Posterior cingulate gyrus (tissue), 11 donors: ENCODE results near the gene POLR2J.
"Not testable (repeated sequence)": the region's sequence is repeated elsewhere in the genome, so short reads cannot be mapped to it uniquely, and the experiment has no call there.

Experiments
- DNase-seq, 10 donors: peaks; one replicate each; pipeline versions ENCODE4 v3.0.0 to v3.0.0-alpha.2; 2020 to 2021; ENCODE audit warnings: mixed read lengths in 3 of 10
- intact Hi-C: fragments of 100-400 bp; cut with DNase I; formaldehyde crosslinking; loops from one replicate; pipeline ENCODE4 v1.15.1; 2023

Gene POLR2J

DNA sequence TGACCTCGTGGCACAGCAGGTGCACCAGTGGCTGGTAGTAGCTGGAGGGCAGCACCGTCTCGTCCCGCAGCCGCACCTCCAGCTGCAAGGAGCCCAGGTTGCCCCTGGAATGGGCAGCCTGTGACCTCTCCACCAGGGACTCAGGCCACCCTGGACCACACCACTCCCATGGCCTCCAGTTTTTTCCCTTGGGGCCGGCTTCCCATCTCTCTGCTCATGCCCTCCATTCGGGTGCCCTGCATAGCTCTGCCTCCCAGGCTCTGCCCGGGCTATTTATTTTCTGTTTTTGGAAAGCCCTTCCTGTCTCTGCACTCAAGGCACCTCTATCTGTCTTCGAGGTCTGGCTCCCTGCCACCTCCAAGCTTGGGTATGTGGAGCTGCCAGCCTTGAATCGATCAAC, 18.1 kb upstream of the POLR2J start:
- intact Hi-C loops: not testable (repeated sequence)

DNA sequence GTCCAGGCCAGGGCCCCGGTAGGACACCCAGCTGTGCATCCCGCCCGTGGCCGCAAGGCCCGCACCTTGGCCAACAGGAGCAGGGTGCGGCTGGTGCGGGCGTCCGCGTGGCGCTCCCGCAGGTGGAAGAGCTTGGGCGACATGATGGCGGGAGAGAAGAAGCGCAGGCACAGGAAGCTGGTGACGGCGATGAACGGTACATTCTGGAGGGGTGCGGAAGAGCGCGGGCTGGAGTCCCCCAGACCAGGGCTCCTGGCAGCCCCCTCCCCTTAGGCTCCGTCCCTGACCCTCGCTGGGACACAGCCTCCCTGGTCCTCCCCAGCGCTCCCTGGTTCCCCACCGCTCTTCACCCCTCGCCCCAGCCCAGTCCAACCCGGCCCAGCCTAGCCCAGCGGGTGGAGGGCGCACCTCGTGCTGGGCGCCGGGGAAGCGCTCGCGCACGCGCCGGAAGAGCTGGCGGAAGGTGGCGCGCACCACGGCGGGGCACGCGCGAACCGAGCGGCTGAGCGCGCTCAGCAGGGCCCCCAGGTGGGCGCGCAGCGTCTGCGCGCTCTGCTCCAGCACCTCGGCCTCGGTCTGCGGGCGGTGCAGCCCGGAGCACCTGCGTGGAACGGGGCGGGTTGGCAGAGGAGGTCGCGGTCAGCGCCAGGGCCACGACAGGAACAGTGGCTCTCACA, 15.9 kb upstream of the POLR2J start:
- intact Hi-C loops, DNase-seq: not testable (repeated sequence)

More for the DNA sequence above, 18.1 kb upstream of the POLR2J start:
- peak in 3 of 10 donors; percentile 8 to 44 (median 29) for DNase-seq

DNA sequence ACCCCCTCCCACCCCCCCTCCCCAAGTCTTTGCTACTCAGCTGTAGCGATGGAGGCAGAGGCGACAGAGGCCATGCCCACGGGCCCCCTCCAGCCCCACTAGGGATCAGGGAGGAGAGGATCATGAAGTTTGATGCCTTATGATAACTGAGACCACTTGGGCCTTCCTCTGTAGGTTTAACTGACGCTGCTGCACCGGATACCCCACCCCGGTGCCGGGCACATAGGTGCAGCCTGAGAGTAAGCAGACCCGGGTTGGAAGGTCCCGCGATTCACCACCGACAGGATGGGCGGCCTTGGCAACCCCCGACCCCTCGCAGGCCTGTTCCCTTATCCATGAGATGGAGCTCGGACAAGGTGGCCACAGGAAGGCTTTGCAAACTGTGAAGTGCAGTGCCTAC, 15.3 kb upstream of the POLR2J start:
- intact Hi-C loops: not testable (repeated sequence)
- DNase-seq: peak in 4 of 10 donors; percentile 9 to 59 (median 23)

- intact Hi-C loops, DNase-seq: not testable (repeated sequence)
These were observed 14.7 kb upstream of the POLR2J start for GRCh38 chr7:102493220-102493935.

DNA sequence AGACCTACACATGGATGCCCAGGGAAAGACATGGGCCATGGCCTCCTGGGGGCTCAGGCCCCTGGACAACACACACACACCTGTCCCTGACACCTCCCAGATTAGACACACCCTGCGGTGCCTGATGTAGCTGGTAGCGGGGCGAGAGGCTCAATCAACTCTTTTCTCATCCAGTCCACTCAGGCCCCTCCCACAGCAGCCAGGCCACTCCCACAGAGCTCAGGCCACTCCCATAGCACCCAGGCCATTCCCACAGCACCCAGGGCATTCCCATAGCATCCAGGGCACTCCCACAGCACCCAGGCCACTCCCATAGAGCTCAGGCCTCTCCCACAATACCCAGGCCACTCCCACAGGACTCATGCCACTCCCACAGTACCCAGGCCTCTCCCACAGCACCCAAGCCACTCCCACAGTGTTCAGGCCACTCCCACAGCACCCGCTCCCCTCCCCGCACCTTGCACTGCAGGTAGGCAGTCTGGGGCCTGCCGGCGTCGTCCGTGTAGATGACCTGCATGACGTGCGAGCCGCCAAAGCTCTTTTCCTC, 11.9 kb upstream of the POLR2J start:
- DNase-seq: peak in 3 of 10 donors; percentile 8 to 27 (median 24)
- intact Hi-C loops: not testable (repeated sequence)

DNA sequence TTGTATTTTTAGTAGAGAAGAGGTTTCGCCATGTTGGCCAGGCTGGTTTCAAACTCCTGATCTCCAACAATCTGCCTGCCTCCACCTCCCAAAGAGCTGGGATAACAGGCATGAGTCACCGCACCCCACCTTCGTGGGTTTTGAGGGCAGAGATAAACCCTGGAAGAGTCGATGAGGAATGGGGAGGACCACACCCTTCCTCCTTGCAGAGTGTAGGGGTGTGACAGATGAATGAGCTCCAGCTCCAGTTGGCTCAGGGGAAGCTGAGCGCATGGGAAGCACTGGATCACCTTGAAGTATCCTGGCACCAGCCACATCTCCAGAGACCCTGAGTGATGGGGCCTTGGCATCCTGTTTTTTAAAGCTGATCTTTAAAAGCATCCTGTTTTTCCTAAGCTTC, 5.6 kb upstream of the POLR2J start:
- DNase-seq, intact Hi-C loops: not testable (repeated sequence)

- intact Hi-C loops: not testable (repeated sequence)
- DNase-seq: peak in 2 of 10 donors; percentile 7 to 8
These were observed 3.2 kb upstream of the POLR2J start for GRCh38 chr7:102481962-102482361.

- DNase-seq: peak in 9 of 10 donors; percentile 12 to 83 (median 46)
- intact Hi-C loops: not testable (repeated sequence)
These were observed 1.4 kb upstream of the POLR2J start for GRCh38 chr7:102479982-102480637.

- DNase-seq, intact Hi-C loops: not testable (repeated sequence)
These were observed 475 bp upstream of the POLR2J start for GRCh38 chr7:102479209-102479584.

DNA sequence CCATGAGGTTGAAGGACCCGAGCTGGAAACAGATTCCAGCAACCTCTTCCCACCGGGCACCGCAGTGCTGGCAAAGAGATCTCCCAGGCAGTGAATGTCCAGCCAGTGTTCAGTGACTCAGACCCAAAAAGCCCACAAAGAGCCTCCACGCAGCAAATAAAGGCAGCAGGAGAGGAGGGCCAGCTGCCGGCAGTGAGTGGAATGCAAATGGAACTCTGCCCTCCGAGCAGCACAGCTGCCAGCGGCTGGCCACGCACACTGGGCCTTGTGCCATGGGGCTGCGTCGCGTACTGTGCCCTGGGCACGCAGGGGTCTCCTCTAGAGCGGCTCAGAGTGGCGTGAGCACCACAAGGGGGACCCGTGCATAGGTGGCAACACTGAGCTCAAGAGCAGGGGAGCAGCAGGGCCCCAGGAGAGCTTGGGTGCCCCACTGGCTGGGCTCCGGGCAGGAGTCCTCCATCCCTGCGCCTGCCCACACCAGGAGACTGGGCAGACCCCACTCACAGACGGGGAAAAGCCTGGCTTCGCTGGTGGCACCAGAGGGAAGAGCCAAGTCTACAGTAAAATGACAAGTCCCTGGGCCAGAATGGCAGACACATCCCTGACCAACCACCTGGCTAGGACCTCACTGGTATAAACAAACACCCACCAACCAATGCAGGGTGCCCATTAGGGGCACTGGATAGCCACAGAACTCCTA, 3.8 kb downstream of the POLR2J start:
- intact Hi-C loops: not testable (repeated sequence)
- peak in 8 of 10 donors; percentile 7 to 90 (median 36) for DNase-seq

- peak in 2 of 10 donors; percentile 5 to 27 for DNase-seq
- intact Hi-C loops: not testable (repeated sequence)
These were observed 4.6 kb downstream of the POLR2J start for GRCh38 chr7:102474116-102474515.

DNA sequence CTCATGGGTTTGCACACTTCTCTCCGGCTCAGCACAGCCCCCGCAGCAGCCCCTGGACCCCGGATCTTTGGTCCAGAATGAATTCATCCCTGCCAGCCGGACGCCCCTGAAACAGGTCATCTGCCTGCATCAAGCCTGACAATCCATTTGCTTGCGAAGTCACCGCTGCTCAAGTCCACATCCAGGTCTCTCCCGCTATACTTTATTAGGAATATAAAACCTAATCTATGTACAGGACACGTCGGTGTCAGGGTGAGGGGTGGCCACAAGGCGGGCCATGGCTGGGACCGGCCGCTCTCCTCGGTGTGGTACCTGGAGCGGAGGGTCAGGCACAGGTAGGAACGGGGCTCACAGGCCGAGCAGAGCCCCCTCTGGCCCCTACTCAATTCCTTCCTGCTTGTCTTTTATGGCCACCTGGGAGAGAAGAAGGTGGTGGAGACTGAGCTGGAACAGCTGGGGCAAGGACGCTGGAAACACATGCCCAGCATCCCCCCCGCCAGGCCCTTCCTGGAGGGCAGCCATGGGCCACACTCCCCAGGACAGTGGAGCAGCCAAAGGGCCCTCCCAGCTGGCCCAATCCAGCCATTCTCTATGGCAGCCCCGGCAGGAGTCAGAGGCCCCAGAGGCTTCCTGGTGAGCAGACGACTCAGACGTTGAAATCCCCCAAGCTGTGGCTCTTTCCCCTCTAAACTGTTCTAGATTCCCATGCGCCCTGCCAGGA, 5.3 kb downstream of the POLR2J start:
- intact Hi-C loops: no loop called here
- DNase-seq: peak in 5 of 10 donors; percentile 26 to 76 (median 74)

GRCh38 chr7:102472126-102473041, 6.3 kb downstream of the POLR2J start:
- intact Hi-C loops: no loop called here
- DNase-seq: peak in 5 of 10 donors; percentile 9 to 81 (median 77)

DNA sequence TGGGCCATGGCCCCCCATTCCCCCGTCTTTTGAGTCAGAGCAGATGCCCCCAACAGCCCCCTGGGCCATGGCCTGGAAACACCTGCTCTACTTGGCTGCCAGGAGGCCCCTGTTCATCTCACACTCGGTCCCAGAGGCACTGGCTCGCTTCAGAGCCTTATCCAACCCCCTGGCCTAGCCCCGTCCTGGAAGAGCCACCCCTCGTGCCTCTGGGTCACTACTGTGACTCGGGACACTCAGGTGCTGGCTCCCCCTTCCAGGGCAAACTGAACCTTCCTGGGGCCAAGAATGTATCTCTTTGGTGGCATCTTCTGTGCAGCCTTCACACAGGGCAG, 7.0 kb downstream of the POLR2J start:
- DNase-seq: peak in 4 of 10 donors; percentile 1 to 69 (median 18)
- intact Hi-C loops: no loop called here

- peak in 4 of 10 donors; percentile 18 to 72 (median 70) for DNase-seq
These were observed 8.5 kb downstream of the POLR2J start for GRCh38 chr7:102469972-102470825.

GRCh38 chr7:102469351-102469971, 9.3 kb downstream of the POLR2J start:
- peak in 4 of 10 donors; percentile 24 to 68 (median 59) for DNase-seq
- intact Hi-C loops: loop anchor here (10.0 kb wide), 1 partner anchor 55 kb away; no protein-coding TSS in a partner anchor

More at GRCh38 chr7:102469972-102470825, 8.5 kb downstream of the POLR2J start:
- intact Hi-C loops: loop anchor here (10.0 kb wide), 1 partner anchor 55 kb away; no protein-coding TSS in a partner anchor
